ENCODE measurements around the gene L3MBTL2.
"Not testable (repeated sequence)": the region's sequence is repeated elsewhere in the genome, so short reads cannot be mapped to it uniquely, and the experiment has no call there.

The L3MBTL2 gene

GRCh38 chr22:41242396-41243117 is 37.4 kb downstream of the L3MBTL2 start:
- no peak for DNase-seq

- no peak for DNase-seq
Observed at GRCh38 chr22:41243361-41243760, 38.2 kb downstream of the L3MBTL2 start.

GRCh38 chr22:41245917-41246499 is 40.9 kb downstream of the L3MBTL2 start:
- no peak for DNase-seq

GRCh38 chr22:41247703-41248102 is 42.6 kb downstream of the L3MBTL2 start:
- DNase-seq, result no peak

GRCh38 chr22:41248314-41248713 is 43.2 kb downstream of the L3MBTL2 start:
- no peak for DNase-seq

- no peak for DNase-seq
Observed at GRCh38 chr22:41248758-41249157, 43.6 kb downstream of the L3MBTL2 start.

GRCh38 chr22:41249442-41249841 is 44.3 kb downstream of the L3MBTL2 start:
- DNase-seq, result no peak

GRCh38 chr22:41250127-41250526 is 45.0 kb downstream of the L3MBTL2 start:
- no peak for DNase-seq

GRCh38 chr22:41252365-41252764 is 47.3 kb downstream of the L3MBTL2 start:
- DNase-seq, result no peak

GRCh38 chr22:41254230-41254629 is 49.1 kb downstream of the L3MBTL2 start:
- DNase-seq, result no peak

GRCh38 chr22:41256254-41257253 is 51.4 kb downstream of the L3MBTL2 start:
- no peak for DNase-seq

- no peak for DNase-seq
Observed at GRCh38 chr22:41257696-41258095, 52.6 kb downstream of the L3MBTL2 start.

- DNase-seq, result not testable (repeated sequence)
Observed at GRCh38 chr22:41259756-41260155, 54.6 kb downstream of the L3MBTL2 start.

- DNase-seq, result no peak
Observed at GRCh38 chr22:41260871-41261270, 55.8 kb downstream of the L3MBTL2 start.

GRCh38 chr22:41261541-41262249 is 56.6 kb downstream of the L3MBTL2 start:
- no peak for DNase-seq

- DNase-seq, result no peak
Observed at GRCh38 chr22:41262250-41262765, 57.2 kb downstream of the L3MBTL2 start.

GRCh38 chr22:41263704-41264103 is 58.6 kb downstream of the L3MBTL2 start:
- no peak for DNase-seq

GRCh38 chr22:41264408-41264941 is 59.4 kb downstream of the L3MBTL2 start:
- DNase-seq, result no peak

- no peak for DNase-seq
Observed at GRCh38 chr22:41267958-41268357, 62.8 kb downstream of the L3MBTL2 start.

- no peak for DNase-seq
Observed at GRCh38 chr22:41271787-41272186, 66.7 kb downstream of the L3MBTL2 start.

- DNase-seq, result no peak
Observed at GRCh38 chr22:41273128-41273527, 68.0 kb downstream of the L3MBTL2 start.

- DNase-seq, result no peak
Observed at GRCh38 chr22:41274856-41275255, 69.7 kb downstream of the L3MBTL2 start.

Measured in NCI-H187 (cell line).